GM23248 (cell line): ENCODE measurements around the gene TGFB1. TPM values are rescaled to one million over a fixed set of nuclear protein-coding genes. Genes with fewer than 3 reads are reported as not detected.

Experiments
- DNase-seq: peaks from one replicate; pipeline ENCODE4 v3.0.0-alpha.2; 2015
- H2AFZ ChIP-seq: fragments of 200-600 bp; sonication (generic); 2 replicates; pipeline ENCODE4 v1.6.1; 2016; ENCODE audit warnings: antibody characterized with exemption
- H3F3A ChIP-seq: fragments of 200-600 bp; sonication (generic); 2 replicates; pipeline ENCODE4 v1.6.1; 2016; ENCODE audit warnings: mild to moderate bottlenecking, antibody characterized with exemption, mixed run types; ENCODE audit not compliant: insufficient read depth
- H3K27ac ChIP-seq: fragments of 200-600 bp; sonication (generic); 2 replicates; pipeline ENCODE4 v1.5.1; 2016; ENCODE audit warnings: mild to moderate bottlenecking
- H3K27me3 ChIP-seq: fragments of 200-600 bp; sonication (generic); replicated peaks from 2 replicates; pipeline ENCODE4 v1.6.1; 2016; ENCODE audit warnings: mild to moderate bottlenecking; ENCODE audit not compliant: insufficient read depth
- H3K36me3 ChIP-seq: fragments of 200-600 bp; sonication (generic); 2 replicates; pipeline ENCODE4 v1.6.1; 2016; ENCODE audit warnings: low read depth, mild to moderate bottlenecking
- H3K4me1 ChIP-seq: fragments of 200-600 bp; sonication (generic); 2 replicates; pipeline ENCODE4 v1.6.1; 2016; ENCODE audit warnings: mild to moderate bottlenecking; ENCODE audit not compliant: insufficient read depth
- H3K4me2 ChIP-seq: fragments of 200-600 bp; sonication (generic); one replicate; pipeline ENCODE4 v1.6.1; 2016; ENCODE audit warnings: mild to moderate bottlenecking; ENCODE audit not compliant: unreplicated experiment
- H3K4me3 ChIP-seq: fragments of 200-600 bp; sonication (generic); 2 replicates; pipeline ENCODE4 v1.5.1; 2016; ENCODE audit warnings: mild to moderate bottlenecking
- H3K79me2 ChIP-seq: fragments of 200-600 bp; sonication (generic); 2 replicates; pipeline ENCODE4 v1.6.1; 2016; ENCODE audit warnings: mild to moderate bottlenecking; ENCODE audit not compliant: insufficient read depth
- H3K9ac ChIP-seq: fragments of 200-600 bp; sonication (generic); 2 replicates; pipeline ENCODE4 v1.6.1; 2016; ENCODE audit warnings: mild to moderate bottlenecking
- H3K9me2 ChIP-seq: fragments of 200-600 bp; sonication (generic); 2 replicates; pipeline ENCODE4 v1.6.1; 2016; ENCODE audit warnings: mixed run types, mild to moderate bottlenecking, moderate library complexity; ENCODE audit not compliant: insufficient read depth
- H3K9me3 ChIP-seq: fragments of 200-600 bp; sonication (generic); one replicate; pipeline ENCODE4 v1.6.1; 2017; ENCODE audit warnings: low read depth
- H4K20me1 ChIP-seq: fragments of 200-600 bp; sonication (generic); 2 replicates; pipeline ENCODE4 v1.6.0; 2016; ENCODE audit not compliant: insufficient read depth
- EZH2 ChIP-seq: fragments of 200-600 bp; sonication (generic); IDR thresholded peaks from 2 replicates; pipeline ENCODE4 v1.6.1; 2018; ENCODE audit warnings: antibody characterized with exemption, mild to moderate bottlenecking; ENCODE audit not compliant: insufficient read depth, poor library complexity, severe bottlenecking
- EZH2phosphoT487 ChIP-seq: fragments of 200-600 bp; sonication (generic); IDR thresholded peaks from 2 replicates; pipeline ENCODE4 v1.6.1; 2018; ENCODE audit warnings: antibody characterized with exemption, moderate library complexity, mild to moderate bottlenecking, low read depth; ENCODE audit not compliant: insufficient read depth
- WGBS, 2 experiments: methylation state at CpG; one replicate each; pipeline ENCODE4 v1.1.6; 2015 to 2017; ENCODE audit warnings: low lambda C conversion rate in 2 of 2, low coverage in 1 of 2; ENCODE audit errors: missing lambda C conversion rate in 2 of 2; 5-methylcytosine and 5-hydroxymethylcytosine counted together
- in situ Hi-C: fragments of 300-500 bp; cut with MboI; formaldehyde crosslinking; loops from 2 replicates; pipeline ENCODE4 v1.15.0; 2020
- polyA plus RNA-seq: library from polyadenylated mRNA; unstranded; fragments of >200 nt; fragmentation: Nextera tagmentation; extraction: Ambion mirVana; gene quantifications from 2 replicates; pipeline ENCODE4 v1.2.1, GENCODE V29; 2016
- total RNA-seq: library from RNA; depleted of rRNA; stranded (reverse); fragments of >200 nt; shearing (Covaris generic); gene quantifications from 2 replicates; pipeline ENCODE4 v1.2.3, GENCODE V29; 2014

The TGFB1 gene
- total and polyA plus RNA-seq, 2 experiments from 2014 or later = 12.4 to 21.4 TPM

DNA sequence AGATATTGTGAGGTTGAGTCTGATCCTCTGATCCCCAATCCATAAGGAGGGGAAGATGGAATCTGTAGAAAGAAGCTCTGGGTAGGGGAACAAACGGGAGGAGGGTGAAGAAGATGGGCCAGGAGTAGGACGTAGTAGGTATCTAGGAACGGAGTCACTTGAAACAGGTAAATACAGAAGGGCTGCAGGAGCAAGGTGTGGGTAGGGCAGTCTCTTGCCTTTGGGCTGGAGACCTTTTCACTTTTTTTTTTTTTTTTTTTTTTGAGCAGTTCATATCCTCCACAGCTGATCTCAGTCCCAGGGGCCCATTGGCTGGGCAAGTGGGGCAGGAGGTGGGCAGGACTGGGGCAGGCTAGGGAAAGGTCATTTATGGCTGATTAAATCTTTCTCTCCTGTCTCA, 45.4 kb upstream of the TGFB1 start:
- Histone ChIP-seq H3K9me3 (no peaks in the 10 kb centered on the region), H4K20me1 (no peaks in the 10 kb centered on the region), H3K9me2 (no peaks in the 10 kb centered on the region), H3K4me2 (peak overlapping the region; percentile 94), H3K27ac (no peak overlapping the region), H3K79me2 (peaks cover 41% of the 10 kb centered on the region), H3F3A (no peaks in the 10 kb centered on the region), H3K9ac (peak overlapping the region; percentile 98), H3K27me3 (no peaks in the 10 kb centered on the region), H3K36me3 (no peaks in the 10 kb centered on the region), H2AFZ (no peak overlapping the region), H3K4me1 (peaks cover 8% of the 10 kb centered on the region), H3K4me3 (peak overlapping the region; percentile 100)
- no peak for TF ChIP-seq EZH2phosphoT487
- no peak for TF ChIP-seq EZH2
- no peak for DNase-seq
- 76 to 80% methylated on average over 3 of the region's 3 CpGs for WGBS, 2 experiments
- in situ Hi-C loops = no loop called here

- Histone ChIP-seq H3K27ac (no peak overlapping the region), H3K9me3 (no peaks in the 10 kb centered on the region), H3K4me2 (peak overlapping the region; percentile 94), H3K9ac (peak overlapping the region; percentile 98), H3K79me2 (peaks cover 41% of the 10 kb centered on the region), H4K20me1 (no peaks in the 10 kb centered on the region), H3K4me1 (peaks cover 8% of the 10 kb centered on the region), H3K36me3 (no peaks in the 10 kb centered on the region), H2AFZ (no peak overlapping the region), H3K27me3 (no peaks in the 10 kb centered on the region), H3K9me2 (no peaks in the 10 kb centered on the region), H3K4me3 (peak overlapping the region; percentile 100), H3F3A (no peaks in the 10 kb centered on the region)
- TF ChIP-seq EZH2phosphoT487 (no peak), EZH2 (no peak)
- peak; percentile 18 for DNase-seq
- WGBS, 2 experiments = 29 to 32% methylated on average over 3 of the region's 3 CpGs
- in situ Hi-C loops = no loop called here
These were observed 44.9 kb upstream of the TGFB1 start for GRCh38 chr19:41398598-41398997.

DNA sequence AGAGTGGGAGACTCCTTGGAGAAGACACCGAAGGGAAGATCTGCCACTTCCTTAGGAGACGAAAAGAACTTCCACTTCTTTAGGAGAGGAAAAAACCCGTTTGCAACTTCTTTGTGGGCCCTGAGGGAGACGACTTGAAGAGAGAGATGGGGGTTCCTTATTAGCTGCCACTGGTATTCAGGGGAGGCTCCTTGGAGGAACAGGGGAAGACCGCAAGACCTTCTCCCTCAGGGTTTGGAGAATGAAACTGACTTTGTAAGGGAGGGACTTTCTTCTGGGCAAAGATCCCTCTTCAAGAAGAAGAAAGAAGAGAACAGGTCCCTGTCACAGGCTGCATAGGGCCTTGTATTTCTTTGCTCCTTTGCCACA, 44.3 kb upstream of the TGFB1 start:
- peak; percentile 39 for DNase-seq
- 1 to 5% methylated on average over 5 of the region's 5 CpGs for WGBS, 2 experiments
- H4K20me1 ChIP-seq = no peaks in the 10 kb centered on the region
- peaks cover 41% of the 10 kb centered on the region for H3K79me2 ChIP-seq
- no peaks in the 10 kb centered on the region for H3K9me2 ChIP-seq
- H3K4me2 ChIP-seq = peak overlapping the region; percentile 94
- H3K36me3 ChIP-seq = no peaks in the 10 kb centered on the region
- H3K27ac ChIP-seq = peak overlapping the region; percentile 93
- no peaks in the 10 kb centered on the region for H3K9me3 ChIP-seq
- in situ Hi-C loops = no loop called here
- no peaks in the 10 kb centered on the region for H3K27me3 ChIP-seq
- TF ChIP-seq EZH2phosphoT487 = no peak
- TF ChIP-seq EZH2 = no peak
- H3K4me1 ChIP-seq = peaks cover 8% of the 10 kb centered on the region
- H2AFZ ChIP-seq = peak overlapping the region; percentile 87
- peak overlapping the region; percentile 98 for H3K9ac ChIP-seq
- H3F3A ChIP-seq = no peaks in the 10 kb centered on the region
- H3K4me3 ChIP-seq = peak overlapping the region; percentile 100

GRCh38 chr19:41397086-41398049, 43.6 kb upstream of the TGFB1 start, which contains the start of the genes BCKDHA and EXOSC5:
BCKDHA (plus strand) TSS chr19:41397818; CDS start chr19:41397828, 10 bp downstream.
EXOSC5 (minus strand) TSS chr19:41397359; CDS start chr19:41397328, 31 bp downstream.
- 1% methylated on average over 50 of the region's 50 CpGs for WGBS, 2 experiments
- no peaks in the 10 kb centered on the region for H3F3A ChIP-seq

More at GRCh38 chr19:41397086-41398049, 43.6 kb upstream of the TGFB1 start, which contains the start of the genes BCKDHA and EXOSC5:
- no peaks in the 10 kb centered on the region for H4K20me1 ChIP-seq
- DNase-seq = peak; percentile 100
- in situ Hi-C loops = no loop called here
- peak within 1 kb of the TSS; percentile 94 for H3K4me2 ChIP-seq
- H3K9me3 ChIP-seq = no peaks in the 10 kb centered on the region
- H3K9ac ChIP-seq = peak within 1 kb of the TSS; percentile 98
- peak within 1 kb of the TSS; percentile 93 for H3K27ac ChIP-seq
- H3K27me3 ChIP-seq = no peaks in the 10 kb centered on the region
- TF ChIP-seq EZH2 (no peak), EZH2phosphoT487 (no peak)
- H3K79me2 ChIP-seq = peaks cover 41% of the 10 kb centered on the region
- no peaks in the 10 kb centered on the region for H3K36me3 ChIP-seq
- H3K4me3 ChIP-seq = peak within 1 kb of the TSS; percentile 100
- H3K9me2 ChIP-seq = no peaks in the 10 kb centered on the region
- peaks cover 8% of the 10 kb centered on the region for H3K4me1 ChIP-seq
- H2AFZ ChIP-seq = peak within 1 kb of the TSS; percentile 95
